NB4 (cell line): ENCODE results near the gene ARHGAP24.

Experiments used
- MYC ChIP-seq: IDR thresholded peaks from 2 replicates; pipeline ENCODE4 v1.6.1; 2011; ENCODE audit warnings: low read depth, low read length
- POLR2A ChIP-seq: IDR thresholded peaks from 2 replicates; pipeline ENCODE4 v1.6.1; 2011; ENCODE audit warnings: mild to moderate bottlenecking; ENCODE audit not compliant: insufficient read length; ENCODE audit errors: extremely low read depth
- TF ChIP-seq, protein P1 (sequence below): IDR thresholded peaks from one replicate; pipeline ENCODE4 v1.5.1; 2012; ENCODE audit warnings: low read depth, low read length

DNA sequence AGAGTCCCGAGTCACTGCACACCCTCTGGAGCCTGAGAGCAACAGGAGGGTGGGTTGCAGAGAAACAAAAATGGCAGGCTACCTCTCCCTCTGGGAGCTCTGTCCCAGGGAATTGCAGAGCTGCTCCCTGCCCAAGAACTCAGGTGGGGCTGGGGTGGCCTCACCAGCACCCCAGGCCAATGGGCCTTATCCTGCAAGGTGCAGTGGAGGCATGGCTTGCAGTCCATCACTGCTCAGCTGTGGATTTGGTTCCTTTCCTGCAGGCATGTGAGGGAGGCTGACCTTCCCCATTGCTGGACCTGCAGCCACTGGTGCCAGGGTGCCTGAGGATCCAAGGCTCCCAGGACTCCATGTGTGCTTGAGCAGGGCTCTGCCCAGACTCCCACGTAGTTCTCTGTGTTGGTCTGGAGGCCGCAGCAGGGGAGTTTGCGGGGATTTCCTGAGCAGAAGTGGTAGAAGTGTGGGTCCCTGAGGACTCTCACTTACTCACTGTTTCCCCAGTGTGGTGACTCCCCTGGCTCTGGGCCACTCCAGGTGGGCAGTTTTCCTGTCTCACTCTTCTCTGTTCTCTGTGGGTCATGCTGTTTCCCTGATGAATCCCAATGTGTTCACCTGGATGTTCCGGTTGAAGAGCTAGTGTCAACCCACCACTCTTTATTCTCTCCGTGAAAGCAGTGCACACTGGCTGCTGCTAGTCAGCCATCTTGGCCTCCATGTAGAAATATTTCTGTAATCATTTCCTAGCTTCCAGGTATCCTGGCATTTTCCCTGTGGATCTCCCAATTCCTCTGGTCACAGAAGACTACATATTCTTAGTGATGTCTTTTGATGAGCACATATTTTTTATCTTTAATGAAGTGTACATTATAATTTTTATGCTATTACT lies 82.3 kb downstream of the ARHGAP24 start:
- TF ChIP-seq, protein P1, sequence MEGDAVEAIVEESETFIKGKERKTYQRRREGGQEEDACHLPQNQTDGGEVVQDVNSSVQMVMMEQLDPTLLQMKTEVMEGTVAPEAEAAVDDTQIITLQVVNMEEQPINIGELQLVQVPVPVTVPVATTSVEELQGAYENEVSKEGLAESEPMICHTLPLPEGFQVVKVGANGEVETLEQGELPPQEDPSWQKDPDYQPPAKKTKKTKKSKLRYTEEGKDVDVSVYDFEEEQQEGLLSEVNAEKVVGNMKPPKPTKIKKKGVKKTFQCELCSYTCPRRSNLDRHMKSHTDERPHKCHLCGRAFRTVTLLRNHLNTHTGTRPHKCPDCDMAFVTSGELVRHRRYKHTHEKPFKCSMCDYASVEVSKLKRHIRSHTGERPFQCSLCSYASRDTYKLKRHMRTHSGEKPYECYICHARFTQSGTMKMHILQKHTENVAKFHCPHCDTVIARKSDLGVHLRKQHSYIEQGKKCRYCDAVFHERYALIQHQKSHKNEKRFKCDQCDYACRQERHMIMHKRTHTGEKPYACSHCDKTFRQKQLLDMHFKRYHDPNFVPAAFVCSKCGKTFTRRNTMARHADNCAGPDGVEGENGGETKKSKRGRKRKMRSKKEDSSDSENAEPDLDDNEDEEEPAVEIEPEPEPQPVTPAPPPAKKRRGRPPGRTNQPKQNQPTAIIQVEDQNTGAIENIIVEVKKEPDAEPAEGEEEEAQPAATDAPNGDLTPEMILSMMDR, result no peak
- TF ChIP-seq POLR2A, result no peak
- TF ChIP-seq MYC, result no peak
